SK-N-SH (cell line): Measurements from ENCODE around the gene FRMD4B.

Source experiments
- EZH2phosphoT487 ChIP-seq: fragments of 200-600 bp; sonication (generic); IDR thresholded peaks from 2 replicates; pipeline ENCODE4 v1.6.1; 2017; ENCODE audit warnings: low read depth, mixed run types, mild to moderate bottlenecking, antibody characterized with exemption, moderate library complexity, borderline replicate concordance
- FOXM1 ChIP-seq: IDR thresholded peaks from 2 replicates; pipeline ENCODE4 v1.4.0; 2012; ENCODE audit warnings: low read depth, mild to moderate bottlenecking
- POLR2AphosphoS5 ChIP-seq: IDR thresholded peaks from 2 replicates; pipeline ENCODE4 v1.6.1; 2012; ENCODE audit warnings: low read depth, low read length
- RAD21 ChIP-seq: IDR thresholded peaks from 2 replicates; pipeline ENCODE4 v1.6.1; 2012; ENCODE audit warnings: mild to moderate bottlenecking, low read length
- TF ChIP-seq, protein P1 (sequence below): fragments of 200-600 bp; sonication (generic); IDR thresholded peaks from 2 replicates; pipeline ENCODE4 v1.6.1; 2017; ENCODE audit warnings: antibody characterized with exemption, mild to moderate bottlenecking, moderate library complexity
- TF ChIP-seq, protein P2 (sequence below): IDR thresholded peaks from 2 replicates; pipeline ENCODE4 v1.4.0; 2012; ENCODE audit warnings: low read depth, borderline replicate concordance
- TF ChIP-seq, protein P3 (sequence below): IDR thresholded peaks from 2 replicates; pipeline ENCODE4 v1.4.0; 2012; ENCODE audit warnings: low read depth
- TF ChIP-seq, protein P4 (sequence below): IDR thresholded peaks from 2 replicates; pipeline ENCODE4 v1.6.1; 2012; ENCODE audit warnings: mild to moderate bottlenecking, low read depth, low read length, moderate library complexity

DNA sequence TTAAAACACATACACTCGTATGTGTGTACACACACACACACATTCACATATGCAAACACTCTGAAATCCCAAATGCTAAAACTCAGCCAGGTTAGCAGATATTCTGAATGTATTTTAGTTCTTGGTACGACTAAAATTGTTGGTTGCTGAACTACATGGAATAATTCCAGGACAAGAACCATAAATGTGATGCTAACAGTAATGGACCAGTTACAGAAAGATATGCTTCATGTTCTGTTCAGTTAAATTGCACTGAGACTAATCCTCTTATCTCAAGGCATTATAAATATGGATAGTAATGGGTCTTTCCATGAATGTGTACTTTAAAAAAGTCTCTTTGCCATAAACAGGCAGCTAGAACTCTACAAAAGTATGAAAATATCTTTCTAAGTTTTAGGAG is 113.3 kb downstream of the FRMD4B start:
- TF ChIP-seq FOXM1 (no peak), RAD21 (no peak), POLR2AphosphoS5 (no peak), EZH2phosphoT487 (no peak)
- TF ChIP-seq, protein P1, sequence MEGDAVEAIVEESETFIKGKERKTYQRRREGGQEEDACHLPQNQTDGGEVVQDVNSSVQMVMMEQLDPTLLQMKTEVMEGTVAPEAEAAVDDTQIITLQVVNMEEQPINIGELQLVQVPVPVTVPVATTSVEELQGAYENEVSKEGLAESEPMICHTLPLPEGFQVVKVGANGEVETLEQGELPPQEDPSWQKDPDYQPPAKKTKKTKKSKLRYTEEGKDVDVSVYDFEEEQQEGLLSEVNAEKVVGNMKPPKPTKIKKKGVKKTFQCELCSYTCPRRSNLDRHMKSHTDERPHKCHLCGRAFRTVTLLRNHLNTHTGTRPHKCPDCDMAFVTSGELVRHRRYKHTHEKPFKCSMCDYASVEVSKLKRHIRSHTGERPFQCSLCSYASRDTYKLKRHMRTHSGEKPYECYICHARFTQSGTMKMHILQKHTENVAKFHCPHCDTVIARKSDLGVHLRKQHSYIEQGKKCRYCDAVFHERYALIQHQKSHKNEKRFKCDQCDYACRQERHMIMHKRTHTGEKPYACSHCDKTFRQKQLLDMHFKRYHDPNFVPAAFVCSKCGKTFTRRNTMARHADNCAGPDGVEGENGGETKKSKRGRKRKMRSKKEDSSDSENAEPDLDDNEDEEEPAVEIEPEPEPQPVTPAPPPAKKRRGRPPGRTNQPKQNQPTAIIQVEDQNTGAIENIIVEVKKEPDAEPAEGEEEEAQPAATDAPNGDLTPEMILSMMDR, result no peak
- TF ChIP-seq, protein P2, sequence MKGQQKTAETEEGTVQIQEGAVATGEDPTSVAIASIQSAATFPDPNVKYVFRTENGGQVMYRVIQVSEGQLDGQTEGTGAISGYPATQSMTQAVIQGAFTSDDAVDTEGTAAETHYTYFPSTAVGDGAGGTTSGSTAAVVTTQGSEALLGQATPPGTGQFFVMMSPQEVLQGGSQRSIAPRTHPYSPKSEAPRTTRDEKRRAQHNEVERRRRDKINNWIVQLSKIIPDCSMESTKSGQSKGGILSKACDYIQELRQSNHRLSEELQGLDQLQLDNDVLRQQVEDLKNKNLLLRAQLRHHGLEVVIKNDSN, result no peak
- TF ChIP-seq, protein P3, sequence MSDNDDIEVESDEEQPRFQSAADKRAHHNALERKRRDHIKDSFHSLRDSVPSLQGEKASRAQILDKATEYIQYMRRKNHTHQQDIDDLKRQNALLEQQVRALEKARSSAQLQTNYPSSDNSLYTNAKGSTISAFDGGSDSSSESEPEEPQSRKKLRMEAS, result no peak
- TF ChIP-seq, protein P4, sequence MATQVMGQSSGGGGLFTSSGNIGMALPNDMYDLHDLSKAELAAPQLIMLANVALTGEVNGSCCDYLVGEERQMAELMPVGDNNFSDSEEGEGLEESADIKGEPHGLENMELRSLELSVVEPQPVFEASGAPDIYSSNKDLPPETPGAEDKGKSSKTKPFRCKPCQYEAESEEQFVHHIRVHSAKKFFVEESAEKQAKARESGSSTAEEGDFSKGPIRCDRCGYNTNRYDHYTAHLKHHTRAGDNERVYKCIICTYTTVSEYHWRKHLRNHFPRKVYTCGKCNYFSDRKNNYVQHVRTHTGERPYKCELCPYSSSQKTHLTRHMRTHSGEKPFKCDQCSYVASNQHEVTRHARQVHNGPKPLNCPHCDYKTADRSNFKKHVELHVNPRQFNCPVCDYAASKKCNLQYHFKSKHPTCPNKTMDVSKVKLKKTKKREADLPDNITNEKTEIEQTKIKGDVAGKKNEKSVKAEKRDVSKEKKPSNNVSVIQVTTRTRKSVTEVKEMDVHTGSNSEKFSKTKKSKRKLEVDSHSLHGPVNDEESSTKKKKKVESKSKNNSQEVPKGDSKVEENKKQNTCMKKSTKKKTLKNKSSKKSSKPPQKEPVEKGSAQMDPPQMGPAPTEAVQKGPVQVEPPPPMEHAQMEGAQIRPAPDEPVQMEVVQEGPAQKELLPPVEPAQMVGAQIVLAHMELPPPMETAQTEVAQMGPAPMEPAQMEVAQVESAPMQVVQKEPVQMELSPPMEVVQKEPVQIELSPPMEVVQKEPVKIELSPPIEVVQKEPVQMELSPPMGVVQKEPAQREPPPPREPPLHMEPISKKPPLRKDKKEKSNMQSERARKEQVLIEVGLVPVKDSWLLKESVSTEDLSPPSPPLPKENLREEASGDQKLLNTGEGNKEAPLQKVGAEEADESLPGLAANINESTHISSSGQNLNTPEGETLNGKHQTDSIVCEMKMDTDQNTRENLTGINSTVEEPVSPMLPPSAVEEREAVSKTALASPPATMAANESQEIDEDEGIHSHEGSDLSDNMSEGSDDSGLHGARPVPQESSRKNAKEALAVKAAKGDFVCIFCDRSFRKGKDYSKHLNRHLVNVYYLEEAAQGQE, result no peak
